MM.1S (cell line): ENCODE measurements around the gene CACNB2.

Experiments used
- CTCF ChIP-seq: fragments of 300-600 bp; sonication (generic); IDR thresholded peaks from 2 replicates; pipeline ENCODE4 v1.5.1; 2016; ENCODE audit warnings: antibody characterized with exemption, low read length, mixed read lengths
- EZH2 ChIP-seq: fragments of 300-600 bp; sonication (generic); optimal IDR thresholded peaks from 2 replicates; pipeline ENCODE3; 2017; ENCODE audit warnings: low read depth, mild to moderate bottlenecking, antibody characterized with exemption, low read length, mixed read lengths
- EZH2phosphoT487 ChIP-seq: fragments of 300-600 bp; sonication (generic); IDR thresholded peaks from 2 replicates; pipeline ENCODE4 v1.6.1; 2018; ENCODE audit warnings: antibody characterized with exemption, low read length

DNA sequence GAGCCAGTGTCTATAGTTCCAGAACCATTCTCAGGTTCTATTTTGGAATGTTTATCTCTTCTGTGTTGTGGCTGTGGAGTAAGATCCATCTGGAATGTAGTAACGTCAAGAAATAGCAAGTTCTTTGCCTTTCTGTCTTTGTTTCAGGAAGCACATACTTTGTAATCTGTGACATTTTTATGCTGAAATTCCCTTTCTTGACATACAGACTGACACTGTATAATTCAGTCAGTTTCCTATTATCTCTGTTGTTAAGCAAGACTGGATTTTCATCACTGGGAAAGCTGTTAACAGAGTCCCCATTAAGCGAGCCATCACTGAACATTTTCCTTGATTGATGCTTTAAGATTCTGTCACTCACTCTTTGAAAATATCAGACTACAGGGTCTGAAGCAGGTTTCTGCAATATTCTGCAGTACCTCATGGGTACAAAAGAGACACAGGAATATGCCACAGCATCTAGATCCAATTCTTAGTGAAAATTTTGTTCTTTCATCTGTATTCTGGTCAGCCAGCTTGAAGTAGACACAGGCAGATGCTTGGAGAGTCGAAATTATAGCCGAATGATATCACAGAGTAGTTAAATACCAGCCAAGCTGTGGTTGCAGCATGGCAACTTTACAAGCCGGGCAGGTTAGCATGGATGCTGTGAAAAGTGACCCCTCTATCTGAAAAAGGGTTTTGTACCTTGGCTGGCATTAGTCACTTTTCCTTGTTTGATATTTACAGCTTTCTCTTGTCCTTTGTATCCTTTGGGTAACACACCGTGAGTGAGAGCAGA is 62.6 kb downstream of the CACNB2 start:
- TF ChIP-seq EZH2phosphoT487 (no peak), CTCF (no peak), EZH2 (no peak)
